Keratinocyte (primary cell): ENCODE data around the gene INTS1. TPM values are rescaled to one million over a fixed set of nuclear protein-coding genes. Genes with fewer than 3 reads are reported as not detected.

Source experiments
- DNase-seq: peaks from one replicate; pipeline ENCODE4 v3.0.0-alpha.2; 2011; ENCODE audit warnings: low read depth, missing footprints, low spot score
- FAIRE-seq: peaks from 2 replicates; lab custom pipeline; 2011; peaks lifted over from hg19 to GRCh38; lab: Jason Lieb, UNC
- H2AFZ ChIP-seq: 2 replicates; pipeline ENCODE4 v1.6.0; 2012; ENCODE audit warnings: low read length, control low read depth, inconsistent platforms; ENCODE audit not compliant: control insufficient read depth
- H3K27ac ChIP-seq: 2 replicates; pipeline ENCODE4 v1.5.1; 2011; ENCODE audit warnings: low read length; ENCODE audit not compliant: control insufficient read depth, insufficient read depth
- H3K27me3 ChIP-seq: 3 replicates; pipeline ENCODE4 v1.6.0; 2011; ENCODE audit warnings: low read length; ENCODE audit not compliant: control insufficient read depth, insufficient read depth; ENCODE audit errors: extremely low read depth
- H3K36me3 ChIP-seq, 2 experiments: 2 replicates in 1 of 2; 3 replicates in 1 of 2; pipeline ENCODE4 v1.5.1; 2011; ENCODE audit warnings: low read length in 2 of 2, mild to moderate bottlenecking in 1 of 2; ENCODE audit not compliant: control insufficient read depth in 2 of 2, insufficient read depth in 2 of 2; ENCODE audit errors: extremely low read depth in 1 of 2
- H3K4me1 ChIP-seq: 3 replicates; pipeline ENCODE4 v1.5.1; 2011; ENCODE audit warnings: low read length; ENCODE audit not compliant: control insufficient read depth, insufficient read depth; ENCODE audit errors: extremely low read depth
- H3K4me2 ChIP-seq: 3 replicates; pipeline ENCODE4 v1.6.0; 2011; ENCODE audit warnings: low read depth, low read length; ENCODE audit not compliant: control insufficient read depth, insufficient read depth; ENCODE audit errors: extremely low read depth
- H3K4me3 ChIP-seq, 3 experiments: fragments of 200-600 bp in 1 of 3; sonication (generic) in 1 of 3; 2 replicates in 2 of 3; 3 replicates in 1 of 3; pipeline ENCODE4 v1.5.1; 2011 to 2016; ENCODE audit warnings: low read length in 3 of 3, mild to moderate bottlenecking in 3 of 3, control low read depth in 2 of 3, inconsistent platforms in 1 of 3, low read depth in 1 of 3, mixed read lengths in 1 of 3, mixed run types in 1 of 3, moderate library complexity in 1 of 3; ENCODE audit not compliant: control insufficient read depth in 2 of 3, insufficient read depth in 2 of 3; ENCODE audit errors: extremely low read depth in 1 of 3
- H3K79me2 ChIP-seq: 2 replicates; pipeline ENCODE4 v1.6.0; 2012; ENCODE audit warnings: low read length; ENCODE audit not compliant: control insufficient read depth, insufficient read depth
- H3K9ac ChIP-seq: 3 replicates; pipeline ENCODE4 v1.6.0; 2011; ENCODE audit warnings: low read length; ENCODE audit not compliant: control insufficient read depth, insufficient read depth; ENCODE audit errors: extremely low read depth
- H3K9me1 ChIP-seq: 3 replicates; pipeline ENCODE4 v1.6.0; 2011; ENCODE audit warnings: low read length; ENCODE audit not compliant: control insufficient read depth, insufficient read depth; ENCODE audit errors: extremely low read depth
- H3K9me3 ChIP-seq: 2 replicates; pipeline ENCODE4 v1.5.1; 2012; ENCODE audit warnings: low read depth, low read length; ENCODE audit not compliant: control insufficient read depth
- H4K20me1 ChIP-seq: 3 replicates; pipeline ENCODE4 v1.6.0; 2011; ENCODE audit warnings: low read length; ENCODE audit not compliant: control insufficient read depth, insufficient read depth; ENCODE audit errors: extremely low read depth
- EZH2 ChIP-seq: IDR thresholded peaks from one replicate; pipeline ENCODE4 v1.6.1; 2012; ENCODE audit warnings: inconsistent platforms, mild to moderate bottlenecking, low read length, moderate library complexity
- dilution Hi-C: fragments of 300-500 bp; cut with MboI; formaldehyde crosslinking; loops from one replicate; pipeline ENCODE4 v1.7.0; 2020; ENCODE audit warnings: low sequenced_read_pairs; ENCODE audit not compliant: extremely low pct_ligation_motif_present
- polyA plus RNA-seq, 5 experiments: library from polyadenylated mRNA; depleted of rRNA in 3 of 5; stranded (reverse) in 3 of 5; stranded (forward) in 1 of 5; unstranded in 1 of 5; fragments of >200 nt; gene quantifications; 1 replicate in 1 of 5; 2 replicates in 3 of 5; 3 replicates in 1 of 5; pipeline versions ENCODE4 v1.2.1 to v1.2.3, GENCODE V29; 2011 to 2012; ENCODE audit warnings: missing spikeins in 2 of 5, low read depth in 1 of 5, low replicate concordance in 1 of 5
- TF ChIP-seq, protein P1 (sequence below), 3 experiments: IDR thresholded peaks in 1 of 3; conservative IDR thresholded peaks in 1 of 3; optimal IDR thresholded peaks in 1 of 3; 2 replicates in 2 of 3; 3 replicates in 1 of 3; pipeline versions ENCODE3 to v1.5.1; 2011; ENCODE audit warnings: low read length in 3 of 3, mild to moderate bottlenecking in 3 of 3, moderate library complexity in 2 of 3, control low read depth in 1 of 3, inconsistent platforms in 1 of 3; ENCODE audit not compliant: insufficient read depth in 2 of 3; ENCODE audit errors: extremely low read depth in 1 of 3

Gene INTS1
- polyA plus RNA-seq, 1 donor (not counting 4 experiments of a cell fraction or from before 2014, with no cell fraction given), result 10.6 TPM

DNA sequence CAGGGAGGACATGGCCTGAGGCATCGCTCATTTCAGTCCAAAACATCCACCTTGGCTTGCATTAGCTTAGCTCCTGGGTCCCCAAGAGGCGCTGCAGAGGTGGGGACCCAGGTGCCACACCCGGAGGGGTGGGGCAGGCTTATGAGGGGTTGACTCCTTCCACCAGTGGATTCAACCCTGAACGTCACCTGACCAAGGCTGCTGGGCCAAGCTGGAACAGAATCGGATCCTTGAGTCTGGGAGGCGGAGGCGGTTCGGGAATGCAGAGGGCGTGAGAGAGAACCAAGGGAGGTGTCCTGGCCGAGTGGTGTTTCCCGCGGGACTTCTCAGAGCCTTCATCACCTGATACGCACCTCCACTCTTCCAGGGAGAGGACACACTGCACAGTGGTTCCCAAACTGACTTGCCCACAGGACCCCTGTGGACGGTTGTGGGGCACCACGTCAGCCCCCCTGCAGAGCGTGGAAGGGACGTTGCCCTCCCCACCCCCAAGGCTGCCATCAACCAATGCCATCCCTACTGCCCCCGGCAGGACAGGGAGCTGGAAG, 40.4 kb downstream of the INTS1 start:
- FAIRE-seq (no peak), DNase-seq (no peak)
- Histone ChIP-seq H4K20me1 (no peaks in the 10 kb centered on the region), H2AFZ (no peak overlapping the region), H3K27ac (no peak overlapping the region), H3K79me2 (peaks cover 4% of the 10 kb centered on the region), H3K9me3 (no peaks in the 10 kb centered on the region), H3K9ac (no peak overlapping the region), H3K4me3 (no peak overlapping the region), H3K4me2 (no peak overlapping the region), H3K36me3 (no peaks in the 10 kb centered on the region), H3K27me3 (no peaks in the 10 kb centered on the region), H3K9me1 (no peaks in the 10 kb centered on the region), H3K4me1 (peaks cover 29% of the 10 kb centered on the region)
- no peak for TF ChIP-seq EZH2
- TF ChIP-seq, protein P1, sequence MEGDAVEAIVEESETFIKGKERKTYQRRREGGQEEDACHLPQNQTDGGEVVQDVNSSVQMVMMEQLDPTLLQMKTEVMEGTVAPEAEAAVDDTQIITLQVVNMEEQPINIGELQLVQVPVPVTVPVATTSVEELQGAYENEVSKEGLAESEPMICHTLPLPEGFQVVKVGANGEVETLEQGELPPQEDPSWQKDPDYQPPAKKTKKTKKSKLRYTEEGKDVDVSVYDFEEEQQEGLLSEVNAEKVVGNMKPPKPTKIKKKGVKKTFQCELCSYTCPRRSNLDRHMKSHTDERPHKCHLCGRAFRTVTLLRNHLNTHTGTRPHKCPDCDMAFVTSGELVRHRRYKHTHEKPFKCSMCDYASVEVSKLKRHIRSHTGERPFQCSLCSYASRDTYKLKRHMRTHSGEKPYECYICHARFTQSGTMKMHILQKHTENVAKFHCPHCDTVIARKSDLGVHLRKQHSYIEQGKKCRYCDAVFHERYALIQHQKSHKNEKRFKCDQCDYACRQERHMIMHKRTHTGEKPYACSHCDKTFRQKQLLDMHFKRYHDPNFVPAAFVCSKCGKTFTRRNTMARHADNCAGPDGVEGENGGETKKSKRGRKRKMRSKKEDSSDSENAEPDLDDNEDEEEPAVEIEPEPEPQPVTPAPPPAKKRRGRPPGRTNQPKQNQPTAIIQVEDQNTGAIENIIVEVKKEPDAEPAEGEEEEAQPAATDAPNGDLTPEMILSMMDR (optimal IDR thresholded peaks at IDR 0.05 in 1 of 3, IDR thresholded peaks at IDR 0.05 in 1 of 3, conservative IDR thresholded peaks at IDR 0.05 in 1 of 3; ENCODE audit: extremely low read depth in 1 of 3, insufficient read depth in 2 of 3, low read length in 3 of 3), result no peak
- dilution Hi-C loops, result no loop called here

DNA sequence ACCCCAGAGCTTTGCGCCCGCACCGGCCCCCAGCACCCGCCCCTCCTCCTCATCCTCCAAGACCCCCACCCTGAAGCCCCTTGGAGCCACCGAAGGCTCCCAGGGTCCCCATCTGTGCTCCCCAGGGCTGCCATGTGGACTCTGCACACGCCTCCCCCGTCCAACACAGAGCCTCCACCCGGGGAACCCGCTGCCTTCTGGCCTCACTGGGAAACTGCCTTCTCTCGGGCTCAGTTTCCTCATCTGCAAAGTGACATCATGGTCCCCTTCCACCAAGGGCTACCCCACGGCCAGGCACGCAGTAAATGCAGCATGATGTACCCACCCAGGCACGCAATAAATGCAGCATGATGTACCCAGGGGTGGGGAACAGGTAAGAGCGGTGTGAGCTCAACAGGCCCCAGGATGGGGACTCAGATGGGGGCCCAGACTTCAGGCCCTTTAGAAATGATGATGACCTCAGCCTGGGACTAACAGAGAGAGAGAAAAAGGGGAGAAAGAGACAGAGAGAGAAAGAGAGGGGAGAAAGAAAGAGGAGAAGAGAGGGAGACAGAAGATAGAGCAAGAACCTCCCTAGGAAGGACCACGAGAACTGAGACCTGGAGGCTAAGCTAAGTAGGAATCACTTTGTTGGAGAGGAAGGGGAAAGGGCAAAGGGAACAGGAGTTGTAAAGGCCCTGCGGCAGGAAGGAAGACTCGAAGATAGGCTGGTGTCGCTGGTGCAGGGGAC, 42.4 kb downstream of the INTS1 start:
- Histone ChIP-seq H3K27me3 (no peaks in the 10 kb centered on the region), H3K9me1 (no peaks in the 10 kb centered on the region), H3K9me3 (no peaks in the 10 kb centered on the region), H3K36me3 (no peaks in the 10 kb centered on the region), H4K20me1 (peaks cover 3% of the 10 kb centered on the region), H3K4me3 (no peak overlapping the region), H3K79me2 (peaks cover 23% of the 10 kb centered on the region), H2AFZ (no peak overlapping the region), H3K4me2 (peak overlapping the region; percentile 17), H3K27ac (peak overlapping the region; percentile 21), H3K9ac (peak overlapping the region; percentile 35), H3K4me1 (peaks cover 46% of the 10 kb centered on the region)
- DNase-seq (no peak), FAIRE-seq (no peak)
- TF ChIP-seq, protein P1 (optimal IDR thresholded peaks at IDR 0.05 in 1 of 3, IDR thresholded peaks at IDR 0.05 in 1 of 3, conservative IDR thresholded peaks at IDR 0.05 in 1 of 3; ENCODE audit: extremely low read depth in 1 of 3, insufficient read depth in 2 of 3, low read length in 3 of 3), result no peak
- no peak for TF ChIP-seq EZH2
- dilution Hi-C loops, result no loop called here
